SH-SY5Y (cell line): Measurements from ENCODE around the gene SEMA4D.

Experiments
- GATA2 ChIP-seq: IDR thresholded peaks from 2 replicates; pipeline ENCODE4 v1.6.1; 2011; ENCODE audit warnings: mild to moderate bottlenecking, low read depth, low read length
- GATA3 ChIP-seq: IDR thresholded peaks from 2 replicates; pipeline ENCODE4 v1.6.1; 2011; ENCODE audit warnings: low read depth, mild to moderate bottlenecking, low read length, moderate library complexity

SEMA4D gene, protein sequence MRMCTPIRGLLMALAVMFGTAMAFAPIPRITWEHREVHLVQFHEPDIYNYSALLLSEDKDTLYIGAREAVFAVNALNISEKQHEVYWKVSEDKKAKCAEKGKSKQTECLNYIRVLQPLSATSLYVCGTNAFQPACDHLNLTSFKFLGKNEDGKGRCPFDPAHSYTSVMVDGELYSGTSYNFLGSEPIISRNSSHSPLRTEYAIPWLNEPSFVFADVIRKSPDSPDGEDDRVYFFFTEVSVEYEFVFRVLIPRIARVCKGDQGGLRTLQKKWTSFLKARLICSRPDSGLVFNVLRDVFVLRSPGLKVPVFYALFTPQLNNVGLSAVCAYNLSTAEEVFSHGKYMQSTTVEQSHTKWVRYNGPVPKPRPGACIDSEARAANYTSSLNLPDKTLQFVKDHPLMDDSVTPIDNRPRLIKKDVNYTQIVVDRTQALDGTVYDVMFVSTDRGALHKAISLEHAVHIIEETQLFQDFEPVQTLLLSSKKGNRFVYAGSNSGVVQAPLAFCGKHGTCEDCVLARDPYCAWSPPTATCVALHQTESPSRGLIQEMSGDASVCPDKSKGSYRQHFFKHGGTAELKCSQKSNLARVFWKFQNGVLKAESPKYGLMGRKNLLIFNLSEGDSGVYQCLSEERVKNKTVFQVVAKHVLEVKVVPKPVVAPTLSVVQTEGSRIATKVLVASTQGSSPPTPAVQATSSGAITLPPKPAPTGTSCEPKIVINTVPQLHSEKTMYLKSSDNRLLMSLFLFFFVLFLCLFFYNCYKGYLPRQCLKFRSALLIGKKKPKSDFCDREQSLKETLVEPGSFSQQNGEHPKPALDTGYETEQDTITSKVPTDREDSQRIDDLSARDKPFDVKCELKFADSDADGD

DNA sequence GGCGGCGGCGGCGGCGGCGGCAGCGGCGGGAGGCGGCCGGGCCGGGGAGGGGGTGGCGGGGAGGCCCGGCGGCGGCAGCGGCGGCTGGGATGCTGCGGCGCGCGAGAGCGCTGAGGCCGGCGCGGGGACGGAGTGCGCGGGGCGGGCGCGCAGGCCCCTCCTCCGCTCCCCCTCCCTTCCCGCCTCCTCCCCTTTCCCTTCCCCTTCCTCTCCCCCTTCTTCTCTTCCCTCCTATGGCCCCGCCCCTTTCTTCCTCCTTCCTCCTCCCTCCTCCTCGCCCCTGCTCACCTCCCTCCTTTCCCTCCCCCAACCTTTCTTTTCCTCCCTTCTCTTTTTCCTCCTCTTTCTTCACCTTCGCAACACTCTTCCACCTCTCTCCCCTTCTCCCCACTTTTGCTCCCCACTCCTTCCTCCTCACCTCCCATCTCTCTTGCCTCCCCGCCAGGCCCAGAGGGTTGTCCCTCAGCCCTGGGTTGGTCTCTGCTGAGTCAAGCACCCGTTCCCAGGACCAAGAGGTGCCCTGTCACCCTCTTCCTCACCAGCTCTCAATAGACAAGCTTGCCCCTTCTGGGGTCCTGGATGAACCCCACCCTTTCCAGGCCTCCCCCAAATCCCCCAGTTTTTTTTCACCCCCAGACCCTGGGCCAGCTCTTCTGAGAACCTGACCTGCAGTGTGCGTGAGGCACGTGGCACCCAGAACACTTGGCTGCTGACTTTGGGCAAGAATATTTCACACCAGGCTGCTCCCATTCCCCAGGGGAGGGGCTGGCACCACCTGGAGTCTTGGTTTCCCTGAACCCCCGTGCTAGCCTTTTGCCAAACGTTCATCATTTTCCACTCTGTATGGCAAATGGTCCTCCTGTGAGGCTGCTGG lies at the start of gene SEMA4D:
Gene SEMA4D, minus strand, starts transcription at position 136 of the 874 bp plus-strand sequence. CDS start 92,657 bp downstream, outside the sequence.
- TF ChIP-seq GATA3: no peak

GRCh38 chr9:89547000-89547399 lies 49.1 kb upstream of the SEMA4D start:
- no peak for TF ChIP-seq GATA2
- TF ChIP-seq GATA3: no peak

GRCh38 chr9:89544279-89544661 lies 46.4 kb upstream of the SEMA4D start:
- TF ChIP-seq GATA3: no peak

GRCh38 chr9:89543621-89544278 lies 45.8 kb upstream of the SEMA4D start:
- TF ChIP-seq GATA2: no peak
- no peak for TF ChIP-seq GATA3

- TF ChIP-seq GATA2: no peak
- TF ChIP-seq GATA3: no peak
These were observed 45.2 kb upstream of the SEMA4D start for GRCh38 chr9:89543111-89543510.

- no peak for TF ChIP-seq GATA2
These were observed 44.6 kb upstream of the SEMA4D start for GRCh38 chr9:89542401-89543021.

DNA sequence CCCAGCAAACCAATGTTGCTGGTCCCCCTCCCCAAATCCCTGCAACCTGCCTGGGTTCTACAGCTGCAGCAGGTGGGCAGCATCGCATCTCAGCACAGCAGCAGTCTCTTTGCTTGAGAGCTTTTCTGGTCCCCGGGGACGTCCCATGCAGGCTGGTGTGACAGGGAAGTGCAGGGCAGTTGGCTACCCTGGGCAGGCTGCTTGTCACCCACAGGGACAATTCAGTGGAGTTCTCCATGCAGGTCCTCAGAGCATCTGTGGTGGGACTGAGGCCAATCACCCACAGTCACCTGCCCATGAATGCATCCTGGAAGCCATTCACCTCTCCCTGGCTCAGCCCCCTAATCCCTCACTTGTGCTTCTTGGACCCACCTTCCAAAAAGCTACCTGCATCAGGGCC lies 43.9 kb upstream of the SEMA4D start:
- TF ChIP-seq GATA2 (no peak), GATA3 (no peak)

DNA sequence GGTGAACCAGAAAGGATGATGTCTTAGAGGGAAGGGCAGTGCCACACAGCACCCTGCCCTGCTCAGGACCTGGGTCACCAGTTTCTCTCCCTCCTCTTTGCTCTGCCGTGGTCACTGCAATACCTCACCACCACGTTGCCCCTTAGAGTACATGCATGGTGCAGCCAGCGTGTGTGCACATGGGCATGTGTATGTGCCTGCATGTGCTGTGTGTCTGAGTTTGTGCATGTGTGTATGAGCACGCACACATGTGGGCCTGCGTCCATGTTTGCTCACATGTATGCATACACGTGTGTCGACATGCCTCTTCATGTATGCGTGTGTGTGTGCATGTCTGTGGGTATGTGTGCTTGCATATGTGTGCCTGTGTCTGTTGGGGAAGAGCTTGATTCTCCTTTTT lies 41.5 kb upstream of the SEMA4D start:
- TF ChIP-seq GATA3 (no peak), GATA2 (no peak)

DNA sequence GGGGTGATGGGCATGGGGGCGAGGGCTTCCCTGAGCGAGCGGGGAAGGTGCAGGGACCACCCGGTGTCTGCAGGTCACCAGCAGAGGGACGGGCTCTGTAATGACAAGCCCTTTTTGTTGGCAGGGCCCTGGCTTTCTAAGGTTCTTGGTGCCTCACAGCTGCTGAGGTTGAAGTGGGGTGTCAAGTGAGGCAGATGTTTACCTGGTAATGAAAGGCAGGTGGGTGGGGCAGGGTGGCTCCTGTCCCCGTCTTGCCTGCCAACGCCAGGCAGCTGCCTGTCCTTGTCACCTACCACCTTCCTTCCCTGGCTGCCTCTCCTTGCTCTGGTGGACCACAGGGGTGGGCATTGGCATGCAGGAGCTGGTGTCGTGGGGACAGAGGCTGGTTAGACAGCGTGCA lies 41.0 kb upstream of the SEMA4D start:
- no peak for TF ChIP-seq GATA2
- TF ChIP-seq GATA3: no peak

- TF ChIP-seq GATA3 (no peak), GATA2 (no peak)
These were observed 39.3 kb upstream of the SEMA4D start for GRCh38 chr9:89537166-89537565.

DNA sequence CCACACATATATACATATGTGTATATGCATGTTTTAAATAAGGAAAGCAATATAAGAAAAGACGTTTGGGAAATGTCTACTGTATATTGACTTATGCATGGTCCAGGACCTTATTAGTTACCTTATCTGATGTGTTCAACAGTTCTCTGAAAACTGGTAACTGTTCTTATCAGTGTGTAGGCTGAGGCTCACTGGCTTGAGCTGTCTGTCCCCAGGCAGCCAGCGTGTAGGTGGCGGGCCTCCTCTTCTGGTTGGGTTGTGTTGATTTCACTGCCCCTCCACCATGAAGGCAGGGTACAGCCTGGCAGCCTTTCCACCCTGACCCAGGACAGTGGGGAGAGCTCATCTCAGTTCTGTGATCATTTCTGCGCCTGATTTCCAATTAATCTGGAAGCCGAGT lies 38.7 kb upstream of the SEMA4D start:
- TF ChIP-seq GATA3 (no peak; the same call in 1 of the 2 replicates), GATA2 (peak; percentile 50)

- no peak for TF ChIP-seq GATA2
- no peak for TF ChIP-seq GATA3
These were observed 38.2 kb upstream of the SEMA4D start for GRCh38 chr9:89536145-89536574.

- TF ChIP-seq GATA2 (no peak), GATA3 (no peak)
These were observed 37.5 kb upstream of the SEMA4D start for GRCh38 chr9:89535461-89535860.
